Tibial nerve (tissue), 4 donors: ENCODE data around the gene IBSP. TPM values are rescaled to one million over a fixed set of nuclear protein-coding genes. Genes with fewer than 3 reads are reported as not detected.

Experiments
- DNase-seq, 2 donors: peaks; one replicate each; pipeline ENCODE4 v3.0.0-alpha.2; 2019; ENCODE audit warnings: low spot score in 2 of 2
- H3K27ac ChIP-seq, 4 donors: fragments of 200-600 bp; sonication (generic) in 3 of 4; one replicate each; pipeline ENCODE4 v1.5.1; 2017 to 2019; ENCODE audit warnings: mild to moderate bottlenecking in 1 of 4
- H3K27me3 ChIP-seq, 2 donors: fragments of 200-600 bp; sonication (generic) in 1 of 2; one replicate each; pipeline versions ENCODE4 v1.5.1 to v1.6.0; 2017 to 2019
- H3K36me3 ChIP-seq, 3 donors: fragments of 200-600 bp; sonication (generic); one replicate each; pipeline ENCODE4 v1.5.1; 2018 to 2019
- H3K4me1 ChIP-seq, 4 donors: fragments of 200-600 bp; sonication (generic) in 3 of 4; one replicate each; pipeline ENCODE4 v1.5.1; 2017 to 2019
- H3K4me3 ChIP-seq, 4 donors: fragments of 200-600 bp; sonication (generic) in 3 of 4; one replicate each; pipeline ENCODE4 v1.5.1; 2017 to 2019; ENCODE audit warnings: mild to moderate bottlenecking in 1 of 4, moderate library complexity in 1 of 4
- H3K9me3 ChIP-seq, 4 donors: fragments of 200-600 bp; sonication (generic) in 3 of 4; one replicate each; pipeline ENCODE4 v1.5.1; 2017 to 2019
- EP300 ChIP-seq, 2 donors: sonication (generic); formaldehyde crosslinking; IDR thresholded peaks; one replicate each; pipeline ENCODE4 v1.6.1; 2017; ENCODE audit warnings: antibody characterized with exemption in 2 of 2, mild to moderate bottlenecking in 1 of 2
- POLR2A ChIP-seq, 2 donors: fragments of 450-650 bp; IDR thresholded peaks; one replicate each; pipeline ENCODE4 v1.6.1; 2017; ENCODE audit warnings: antibody characterized with exemption in 2 of 2, mild to moderate bottlenecking in 2 of 2, moderate library complexity in 2 of 2
- WGBS, 2 donors: methylation state at CpG; one replicate each; pipeline ENCODE4 v1.1.5; 2018; 5-methylcytosine and 5-hydroxymethylcytosine counted together
- total RNA-seq, 4 donors: library from RNA; depleted of rRNA; stranded (reverse); fragments of >200 nt; gene quantifications; one replicate each; pipeline ENCODE4 v1.1.0, GENCODE V29; 2016
- TF ChIP-seq, protein P1 (sequence below), 5 experiments: fragments of 200-600 bp in 3 of 5; fragments of 450-650 bp in 2 of 5; sonication (generic) in 3 of 5; IDR thresholded peaks; one replicate each; pipeline ENCODE4 v1.5.1; 2016 to 2019; ENCODE audit warnings: antibody characterized with exemption in 5 of 5, mild to moderate bottlenecking in 3 of 5, moderate library complexity in 2 of 5

The IBSP gene
- total RNA-seq, 4 donors from 2014 or later: not detected

DNA sequence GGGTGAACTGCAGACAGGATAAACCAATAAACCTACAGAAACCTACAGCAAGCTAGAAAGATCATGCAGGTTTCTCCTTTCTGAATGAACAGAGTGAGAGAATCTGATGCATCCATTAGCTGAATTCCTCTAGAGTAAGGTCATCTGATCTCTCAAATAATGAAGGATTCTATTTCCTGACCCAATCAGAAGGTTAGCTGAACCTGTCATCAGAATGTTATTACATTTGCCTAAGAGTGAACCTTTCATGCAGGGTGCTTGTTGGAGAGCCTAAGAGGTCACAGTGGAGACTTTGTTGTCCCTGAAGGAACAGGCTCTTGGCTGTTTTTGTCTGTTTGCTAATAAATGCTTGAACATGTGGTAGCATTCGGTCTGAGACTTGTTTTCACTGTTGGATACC is 57.5 kb downstream of the IBSP start:
- peak overlapping the region in 1 of 4 donors; percentile 23 for H3K27ac ChIP-seq
- no peak for TF ChIP-seq POLR2A (IDR thresholded peaks at IDR 0.05)
- no peak for TF ChIP-seq EP300 (IDR thresholded peaks at IDR 0.05)
- TF ChIP-seq, protein P1, sequence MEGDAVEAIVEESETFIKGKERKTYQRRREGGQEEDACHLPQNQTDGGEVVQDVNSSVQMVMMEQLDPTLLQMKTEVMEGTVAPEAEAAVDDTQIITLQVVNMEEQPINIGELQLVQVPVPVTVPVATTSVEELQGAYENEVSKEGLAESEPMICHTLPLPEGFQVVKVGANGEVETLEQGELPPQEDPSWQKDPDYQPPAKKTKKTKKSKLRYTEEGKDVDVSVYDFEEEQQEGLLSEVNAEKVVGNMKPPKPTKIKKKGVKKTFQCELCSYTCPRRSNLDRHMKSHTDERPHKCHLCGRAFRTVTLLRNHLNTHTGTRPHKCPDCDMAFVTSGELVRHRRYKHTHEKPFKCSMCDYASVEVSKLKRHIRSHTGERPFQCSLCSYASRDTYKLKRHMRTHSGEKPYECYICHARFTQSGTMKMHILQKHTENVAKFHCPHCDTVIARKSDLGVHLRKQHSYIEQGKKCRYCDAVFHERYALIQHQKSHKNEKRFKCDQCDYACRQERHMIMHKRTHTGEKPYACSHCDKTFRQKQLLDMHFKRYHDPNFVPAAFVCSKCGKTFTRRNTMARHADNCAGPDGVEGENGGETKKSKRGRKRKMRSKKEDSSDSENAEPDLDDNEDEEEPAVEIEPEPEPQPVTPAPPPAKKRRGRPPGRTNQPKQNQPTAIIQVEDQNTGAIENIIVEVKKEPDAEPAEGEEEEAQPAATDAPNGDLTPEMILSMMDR (IDR thresholded peaks at IDR 0.05): no peak
- H3K4me1 ChIP-seq: peaks cover 0 to 24% (median 0%) of the 10 kb centered on the region in 4 donors
- no peaks in the 10 kb centered on the region for H3K9me3 ChIP-seq
- H3K36me3 ChIP-seq: no peaks in the 10 kb centered on the region
- H3K27me3 ChIP-seq: no peaks in the 10 kb centered on the region
- no peak overlapping the region for H3K4me3 ChIP-seq
- WGBS, 2 donors: 33% methylated on average over 1 of the region's 1 CpG
- no peak for DNase-seq

DNA sequence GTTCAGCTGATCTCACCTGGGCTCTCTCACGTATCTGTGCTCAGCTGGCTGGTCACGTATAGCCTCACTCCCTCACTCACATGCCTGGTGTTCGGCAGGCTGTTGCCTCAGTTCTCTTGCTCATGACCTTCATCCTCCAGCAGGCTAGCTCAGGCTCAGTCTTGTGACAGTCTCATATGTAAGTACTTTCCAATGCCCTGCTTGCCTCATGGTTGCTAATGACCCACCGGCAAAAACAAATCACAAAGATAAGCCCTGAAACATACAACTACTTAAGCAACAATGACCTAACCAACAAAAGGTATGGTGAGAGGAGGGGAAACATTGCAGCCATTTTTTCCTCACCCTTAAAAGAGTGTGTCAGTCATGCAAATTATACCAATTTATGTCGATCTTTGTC is 58.4 kb downstream of the IBSP start:
- Histone ChIP-seq H3K36me3 (no peaks in the 10 kb centered on the region), H3K9me3 (no peaks in the 10 kb centered on the region), H3K27me3 (no peaks in the 10 kb centered on the region), H3K27ac (no peak overlapping the region), H3K4me1 (peaks cover 0 to 24% (median 0%) of the 10 kb centered on the region in 4 donors), H3K4me3 (no peak overlapping the region)
- WGBS, 2 donors: 59 to 60% methylated on average over 5 of the region's 5 CpGs
- DNase-seq: no peak
- TF ChIP-seq, protein P1 (IDR thresholded peaks at IDR 0.05): no peak
- TF ChIP-seq EP300 (IDR thresholded peaks at IDR 0.05) (no peak), POLR2A (IDR thresholded peaks at IDR 0.05) (no peak)

Other genes with a start within 250 kb of the IBSP start
- gene DSPP, start 191.0 kb upstream of the IBSP start, total RNA-seq: not detected
- not detected for gene DMP1, start 149.3 kb upstream of the IBSP start, total RNA-seq
- gene MEPE, start 33.4 kb downstream of the IBSP start, total RNA-seq: not detected
- gene SPP1, start 176.2 kb downstream of the IBSP start, total RNA-seq: 100 to 1,000 TPM in 2 of 4 donors, 10 to 100 TPM in 2; 59.0 to 344 (median 174) TPM
- gene PKD2, start 208.1 kb downstream of the IBSP start, total RNA-seq: 100 to 1,000 TPM in 1 of 4 donors, 10 to 100 TPM in 3; 92.7 to 117 (median 94.7) TPM